Erythroblast (primary cell): ENCODE measurements around the gene HAGH.

Experiments
- GATA1 ChIP-seq: IDR thresholded peaks from 2 replicates; pipeline ENCODE4 v1.6.1; 2011; ENCODE audit warnings: low read depth, mild to moderate bottlenecking, control low read depth, low read length, moderate library complexity
- POLR2A ChIP-seq: IDR thresholded peaks from 2 replicates; pipeline ENCODE4 v1.6.1; 2011; ENCODE audit warnings: mild to moderate bottlenecking, low read length

- TF ChIP-seq POLR2A, result no peak
- no peak for TF ChIP-seq GATA1
Measured at GRCh38 chr16:1790611-1791255, 35.9 kb downstream of the HAGH start.
